Activated CD4-positive, CD25-positive, alpha-beta regulatory T cell treated with anti-CD3 and anti-CD28 coated beads, Interleukin-2, amount 50 U/mL, for 72 hours (primary cell): ENCODE measurements around the gene L3MBTL1.
"Not testable (repeated sequence)": the region's sequence is repeated elsewhere in the genome, so short reads cannot be mapped to it uniquely, and the experiment has no call there.

Experiments used
- DNase-seq: peaks from one replicate; pipeline ENCODE4 v3.0.0; 2021

Gene L3MBTL1

GRCh38 chr20:43560974-43561373 is 53.5 kb downstream of the L3MBTL1 start:
- DNase-seq: no peak

GRCh38 chr20:43563429-43563828 is 55.9 kb downstream of the L3MBTL1 start:
- no peak for DNase-seq

GRCh38 chr20:43563991-43564390 is 56.5 kb downstream of the L3MBTL1 start:
- DNase-seq: no peak

DNA sequence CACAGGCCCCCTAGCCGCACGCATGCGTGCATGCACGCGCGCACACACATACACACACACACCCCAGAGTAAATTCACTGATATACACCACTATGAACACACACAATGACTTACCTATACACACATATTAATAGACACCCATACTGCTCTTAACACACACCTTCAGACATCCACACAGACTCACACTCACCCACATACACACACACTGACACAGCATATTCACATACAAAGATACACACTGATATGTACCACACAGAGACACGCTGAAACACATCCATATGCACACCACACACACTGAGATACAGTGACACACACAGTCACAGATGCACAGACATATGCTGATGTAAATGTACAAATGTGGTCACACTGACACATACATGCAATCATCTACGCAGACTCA is 57.0 kb downstream of the L3MBTL1 start:
- no peak for DNase-seq

DNA sequence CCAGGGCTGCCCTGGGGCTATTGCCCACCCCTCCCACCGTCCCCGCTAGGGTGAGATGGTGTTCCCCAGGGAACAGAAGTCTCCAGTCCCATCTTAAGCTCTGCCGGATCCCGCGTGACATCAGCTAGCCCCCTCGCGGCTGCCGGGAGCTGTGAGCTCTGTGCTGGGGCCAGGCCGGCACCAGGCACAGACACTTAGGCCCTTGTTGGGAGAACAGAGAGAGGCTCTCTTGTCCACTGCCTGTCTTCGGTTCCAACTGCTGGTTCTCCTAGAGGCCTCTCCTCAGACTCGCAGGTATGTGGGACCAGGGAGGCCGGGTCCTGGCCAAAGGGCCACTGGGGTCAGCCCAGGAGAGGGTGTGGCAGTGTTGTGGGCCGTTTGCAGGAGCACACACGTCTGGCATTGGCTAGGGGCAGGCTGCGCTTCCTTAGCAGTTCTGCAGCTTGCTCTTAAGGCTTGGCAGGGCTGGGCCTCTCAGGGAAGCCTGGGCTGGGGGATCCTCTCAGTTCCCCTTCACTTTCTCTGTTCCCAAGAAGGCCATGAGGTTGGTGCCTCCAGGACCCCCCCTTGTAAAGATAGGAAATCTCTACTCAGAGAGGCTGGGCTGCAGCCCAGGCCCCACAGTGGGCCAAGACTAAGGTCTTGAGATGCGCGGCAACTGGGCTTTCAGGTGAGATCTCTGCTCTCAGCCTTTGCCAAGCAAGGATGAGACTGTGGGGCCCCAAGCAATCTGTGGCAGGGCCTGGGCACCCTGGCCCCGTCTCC is 57.7 kb downstream of the L3MBTL1 start:
- no peak for DNase-seq

GRCh38 chr20:43565758-43566104 is 58.2 kb downstream of the L3MBTL1 start:
- DNase-seq: no peak

- DNase-seq: no peak
These were observed 60.0 kb downstream of the L3MBTL1 start for GRCh38 chr20:43567477-43567876.

DNA sequence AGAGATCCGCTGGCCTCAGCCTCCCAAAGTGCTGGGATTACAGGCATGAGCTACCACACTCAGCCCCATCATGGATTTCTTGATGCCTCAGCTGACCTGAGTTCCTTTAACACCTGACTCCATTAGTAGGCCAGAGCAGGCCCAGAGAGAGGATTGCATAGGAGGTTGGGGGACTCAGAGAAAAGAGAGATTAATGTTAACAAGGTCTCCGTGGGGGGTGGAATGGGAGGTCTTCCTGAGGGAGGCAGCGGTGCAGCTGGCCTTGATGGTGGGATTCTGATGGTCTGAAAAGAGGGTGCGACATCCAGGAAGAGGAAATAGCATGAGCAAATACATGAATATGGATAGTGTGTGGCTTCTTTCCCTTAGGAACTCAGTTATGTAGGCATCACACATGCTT is 61.2 kb downstream of the L3MBTL1 start:
- DNase-seq: no peak

- no peak for DNase-seq
These were observed 61.8 kb downstream of the L3MBTL1 start for GRCh38 chr20:43569282-43569681.

DNA sequence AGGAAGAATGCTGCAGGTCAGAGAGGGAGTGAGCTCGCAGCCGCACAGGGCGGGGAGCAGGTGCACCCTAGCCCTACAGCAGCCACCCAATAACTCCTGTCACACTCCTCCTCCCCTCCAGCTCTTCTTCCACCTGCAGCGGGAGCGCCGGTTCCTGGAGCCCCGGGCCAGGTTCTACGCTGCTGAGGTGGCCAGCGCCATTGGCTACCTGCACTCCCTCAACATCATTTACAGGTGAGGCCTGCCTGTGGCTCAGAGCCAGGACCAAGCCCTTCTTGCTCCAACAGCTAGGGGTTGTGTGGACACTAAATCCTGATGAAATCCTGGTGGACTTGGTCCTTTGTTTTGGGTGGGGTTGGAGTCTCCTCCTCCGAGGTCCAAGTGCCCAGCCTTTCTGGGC is 63.0 kb downstream of the L3MBTL1 start:
- no peak for DNase-seq

GRCh38 chr20:43571310-43571709 is 63.8 kb downstream of the L3MBTL1 start:
- no peak for DNase-seq

DNA sequence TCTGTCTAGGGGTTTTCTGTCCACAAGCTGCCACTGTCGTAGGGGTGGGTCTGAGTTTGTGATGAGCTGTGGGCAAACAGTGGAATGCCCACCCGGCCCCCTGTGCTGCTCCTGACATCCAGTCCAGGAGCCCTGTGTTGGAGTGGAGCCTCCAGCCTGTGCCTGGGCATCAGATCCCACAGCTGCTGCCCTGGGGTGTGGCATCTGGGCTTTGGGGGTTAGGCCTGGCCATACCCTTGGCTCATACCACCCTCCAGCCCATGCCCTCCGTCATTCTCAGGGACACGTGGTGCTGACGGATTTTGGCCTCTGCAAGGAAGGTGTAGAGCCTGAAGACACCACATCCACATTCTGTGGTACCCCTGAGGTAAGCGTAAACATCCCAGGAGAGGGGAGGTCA is 64.3 kb downstream of the L3MBTL1 start:
- DNase-seq: no peak

- no peak for DNase-seq
These were observed 65.4 kb downstream of the L3MBTL1 start for GRCh38 chr20:43572891-43573290.

DNA sequence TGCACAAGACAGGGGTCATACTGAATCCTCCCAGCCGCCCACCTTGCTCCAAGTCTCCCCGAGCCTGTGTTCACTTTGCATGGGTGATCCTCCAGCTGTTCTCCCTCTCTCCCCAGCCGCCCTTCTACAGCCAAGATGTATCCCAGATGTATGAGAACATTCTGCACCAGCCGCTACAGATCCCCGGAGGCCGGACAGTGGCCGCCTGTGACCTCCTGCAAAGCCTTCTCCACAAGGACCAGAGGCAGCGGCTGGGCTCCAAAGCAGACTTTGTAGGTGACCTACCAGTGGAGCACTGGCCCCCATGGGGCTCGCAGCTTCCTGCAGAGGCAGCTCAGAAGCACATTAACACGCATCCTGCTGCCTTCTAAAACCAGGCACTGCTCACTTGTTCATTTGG is 68.6 kb downstream of the L3MBTL1 start:
- DNase-seq: no peak

- no peak for DNase-seq
These were observed 72.6 kb downstream of the L3MBTL1 start for GRCh38 chr20:43579861-43580793.

DNA sequence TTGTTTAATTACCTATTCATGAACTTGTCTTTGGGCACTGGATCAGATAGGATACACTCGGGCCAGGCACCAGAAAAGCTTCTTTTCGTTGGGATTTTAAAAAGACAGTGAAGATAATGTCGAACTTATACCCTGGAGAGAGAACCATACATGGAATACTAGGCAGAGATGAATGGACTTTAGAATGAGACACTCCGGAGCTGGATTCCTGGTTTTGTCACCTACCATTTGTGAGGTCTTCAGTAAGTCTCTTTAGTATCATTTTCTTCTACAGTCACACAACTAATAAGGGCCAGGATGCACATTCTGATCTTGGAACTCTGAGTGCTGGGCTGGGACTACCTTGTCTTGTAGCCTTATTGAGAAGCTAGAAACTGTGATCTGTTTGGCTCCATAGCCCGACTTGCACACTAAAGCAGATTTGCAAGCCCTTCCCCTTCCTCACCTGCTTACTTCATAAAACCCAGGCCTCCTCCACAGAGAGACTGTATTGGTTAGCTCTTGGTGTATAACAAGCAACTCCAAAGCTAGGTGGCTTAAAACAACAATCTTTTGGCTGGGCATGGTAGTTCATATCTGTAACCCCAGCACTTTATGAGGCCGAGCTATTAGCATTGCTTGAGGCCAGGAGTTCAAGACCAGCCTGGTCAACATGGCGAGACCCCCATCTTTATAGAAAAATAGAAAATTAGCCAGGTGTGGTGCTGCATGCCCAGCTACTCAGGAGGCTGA is 75.8 kb downstream of the L3MBTL1 start:
- DNase-seq: no peak

GRCh38 chr20:43583982-43584432 is 76.5 kb downstream of the L3MBTL1 start:
- DNase-seq: no peak

- no peak for DNase-seq
These were observed 77.1 kb downstream of the L3MBTL1 start for GRCh38 chr20:43584448-43585136.

GRCh38 chr20:43586641-43587040 is 79.1 kb downstream of the L3MBTL1 start:
- DNase-seq: no peak

GRCh38 chr20:43588526-43588925 is 81.0 kb downstream of the L3MBTL1 start:
- DNase-seq: not testable (repeated sequence)

DNA sequence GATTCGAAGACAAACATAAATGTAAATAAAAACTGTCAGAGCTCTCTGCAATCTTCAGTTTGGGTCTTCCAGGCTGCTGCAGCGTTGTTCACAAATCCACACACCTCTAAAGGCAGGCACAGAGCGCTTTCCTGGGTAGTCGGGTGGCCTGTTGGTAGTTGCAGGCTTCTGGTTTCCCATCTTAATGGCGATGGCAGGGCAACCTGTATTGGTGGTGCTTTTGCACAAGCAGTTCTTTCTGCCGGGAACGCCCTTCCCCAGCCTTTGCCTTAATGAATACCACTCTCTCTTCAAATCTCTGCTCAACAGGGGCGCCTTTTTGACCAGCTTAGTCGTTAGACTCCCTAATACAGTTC is 82.5 kb downstream of the L3MBTL1 start:
- DNase-seq: no peak

- DNase-seq: peak; percentile 88
These were observed 83.2 kb downstream of the L3MBTL1 start, which contains the start of gene IFT52 for GRCh38 chr20:43590392-43591303. Gene IFT52 (plus strand): TSS chr20:43590937. CDS start chr20:43594699, 3,762 bp downstream.
